ENCODE measurements around the gene ZNF615.

The ZNF615 gene

GRCh38 chr19:51946602-51947001, 61.4 kb downstream of the ZNF615 start:
- peaks cover 36% of the 10 kb centered on the region for H3K36me3 ChIP-seq (ENCODE audit: low read depth)
- H3K4me1 ChIP-seq (ENCODE audit: insufficient read depth, poor library complexity, severe bottlenecking): no peaks in the 10 kb centered on the region
- no peak overlapping the region for H3K27ac ChIP-seq (ENCODE audit: poor library complexity, severe bottlenecking)
- H3K4me3 ChIP-seq (ENCODE audit: severe bottlenecking): no peak overlapping the region
- DNase-seq (ENCODE audit: low spot score): no peak
- H3K9me3 ChIP-seq (ENCODE audit: severe bottlenecking): peaks cover 36% of the 10 kb centered on the region
- H3K27me3 ChIP-seq (ENCODE audit: insufficient read depth, poor library complexity, severe bottlenecking): no peaks in the 10 kb centered on the region
- no peak for TF ChIP-seq CTCF (IDR thresholded peaks at IDR 0.05; ENCODE audit: poor library complexity, severe bottlenecking)
- ATAC-seq (ENCODE audit: low read depth): no peak

GRCh38 chr19:51944798-51945552, 63.0 kb downstream of the ZNF615 start:
- H3K4me1 ChIP-seq (ENCODE audit: insufficient read depth, poor library complexity, severe bottlenecking): no peaks in the 10 kb centered on the region
- TF ChIP-seq CTCF (IDR thresholded peaks at IDR 0.05; ENCODE audit: poor library complexity, severe bottlenecking): no peak
- H3K36me3 ChIP-seq (ENCODE audit: low read depth): peaks cover 52% of the 10 kb centered on the region
- DNase-seq (ENCODE audit: low spot score) (no peak), ATAC-seq (ENCODE audit: low read depth) (no peak)
- no peak overlapping the region for H3K4me3 ChIP-seq (ENCODE audit: severe bottlenecking)
- no peak overlapping the region for H3K27ac ChIP-seq (ENCODE audit: poor library complexity, severe bottlenecking)
- peaks cover 36% of the 10 kb centered on the region for H3K9me3 ChIP-seq (ENCODE audit: severe bottlenecking)
- H3K27me3 ChIP-seq (ENCODE audit: insufficient read depth, poor library complexity, severe bottlenecking): no peaks in the 10 kb centered on the region
